CD14-positive monocyte (primary cell): ENCODE results near the gene RMND5B. TPM values are rescaled to one million over a fixed set of nuclear protein-coding genes. Genes with fewer than 3 reads are reported as not detected.

Experiments used
- DNase-seq, 3 donors: peaks; one replicate each; pipeline ENCODE4 v3.0.0-alpha.2; 2011 to 2022
- H2AFZ ChIP-seq: 2 replicates; pipeline ENCODE4 v1.6.0; 2012; ENCODE audit warnings: mild to moderate bottlenecking, low read depth, low read length, inconsistent platforms; ENCODE audit not compliant: insufficient read depth, poor library complexity, severe bottlenecking
- H3K27ac ChIP-seq, 2 donors: 1 replicate in 1 of 2; 2 replicates in 1 of 2; pipeline ENCODE4 v1.5.1; 2012 to 2013; ENCODE audit warnings: low read length in 2 of 2, control low read depth in 1 of 2, inconsistent platforms in 1 of 2, low read depth in 1 of 2, mild to moderate bottlenecking in 1 of 2
- H3K27me3 ChIP-seq, 2 donors: one replicate each; pipeline versions ENCODE4 v1.6.0 to v1.6.1; 2011 to 2013; ENCODE audit warnings: low read length in 2 of 2; ENCODE audit not compliant: control insufficient read depth in 2 of 2, insufficient read depth in 2 of 2
- H3K36me3 ChIP-seq, 2 donors: replicated peaks in 1 of 2; 1 replicate in 1 of 2; 2 replicates in 1 of 2; pipeline versions ENCODE4 v1.5.1 to v1.6.1; 2012 to 2013; ENCODE audit warnings: low read length in 2 of 2, control low read depth in 1 of 2, inconsistent platforms in 1 of 2, mild to moderate bottlenecking in 1 of 2; ENCODE audit not compliant: insufficient read depth in 2 of 2, control insufficient read depth in 1 of 2
- H3K4me1 ChIP-seq, 2 donors: 1 replicate in 1 of 2; 2 replicates in 1 of 2; pipeline versions ENCODE4 v1.5.1 to v1.6.1; 2012 to 2013; ENCODE audit warnings: low read length in 2 of 2, control low read depth in 1 of 2, inconsistent platforms in 1 of 2, mild to moderate bottlenecking in 1 of 2, moderate library complexity in 1 of 2; ENCODE audit not compliant: insufficient read depth in 2 of 2, control insufficient read depth in 1 of 2
- H3K4me2 ChIP-seq: replicated peaks from 2 replicates; pipeline ENCODE3; 2012; ENCODE audit warnings: low read length, moderate library complexity, mild to moderate bottlenecking; ENCODE audit not compliant: poor library complexity, severe bottlenecking; ENCODE audit errors: extremely low read depth
- H3K4me3 ChIP-seq, 3 experiments: fragments of 200-600 bp in 1 of 3; sonication (generic) in 1 of 3; replicated peaks in 1 of 3; 1 replicate in 2 of 3; 2 replicates in 1 of 3; pipeline ENCODE4 v1.5.1; 2011 to 2013; ENCODE audit warnings: low read length in 3 of 3, mild to moderate bottlenecking in 3 of 3, control low read depth in 2 of 3, low read depth in 2 of 3, inconsistent platforms in 1 of 3, moderate library complexity in 1 of 3
- H3K79me2 ChIP-seq: 2 replicates; pipeline ENCODE4 v1.6.0; 2012; ENCODE audit warnings: mild to moderate bottlenecking, control low read depth, inconsistent platforms, low read length, moderate library complexity; ENCODE audit not compliant: insufficient read depth
- H3K9ac ChIP-seq: 2 replicates; pipeline ENCODE4 v1.6.0; 2017; ENCODE audit warnings: low read length, mild to moderate bottlenecking; ENCODE audit not compliant: insufficient read depth, poor library complexity, severe bottlenecking
- H3K9me3 ChIP-seq, 2 donors: replicated peaks in 1 of 2; 1 replicate in 1 of 2; 2 replicates in 1 of 2; pipeline versions ENCODE4 v1.5.1 to v1.6.1; 2012 to 2013; ENCODE audit warnings: low read length in 2 of 2, control low read depth in 1 of 2; ENCODE audit not compliant: control insufficient read depth in 1 of 2, insufficient read depth in 1 of 2
- H4K20me1 ChIP-seq: 2 replicates; pipeline ENCODE4 v1.6.0; 2012; ENCODE audit warnings: mild to moderate bottlenecking, low read length, control low read depth, moderate library complexity; ENCODE audit not compliant: insufficient read depth
- H3K27ac Mint-ChIP-seq, 7 donors: one replicate each; pipeline ENCODE4 v1.8.0; 2020; ENCODE audit warnings: mild to moderate bottlenecking in 7 of 7, mixed read lengths in 7 of 7, moderate library complexity in 6 of 7, inconsistent platforms in 2 of 7
- H3K27me3 Mint-ChIP-seq, 3 donors: one replicate each; pipeline ENCODE4 v1.8.0; 2021 to 2022; ENCODE audit warnings: low read depth in 3 of 3, mild to moderate bottlenecking in 3 of 3, mixed read lengths in 3 of 3, moderate library complexity in 3 of 3, inconsistent platforms in 1 of 3
- H3K36me3 Mint-ChIP-seq, 2 donors: one replicate each; pipeline ENCODE4 v1.8.0; 2020; ENCODE audit warnings: mixed read lengths in 2 of 2, inconsistent platforms in 1 of 2, mild to moderate bottlenecking in 1 of 2
- H3K4me1 Mint-ChIP-seq: one replicate; pipeline ENCODE4 v1.8.0; 2020; ENCODE audit warnings: mild to moderate bottlenecking, mixed read lengths
- H3K4me3 Mint-ChIP-seq, 2 donors: one replicate each; pipeline ENCODE4 v1.8.0; 2020; ENCODE audit warnings: mild to moderate bottlenecking in 2 of 2, mixed read lengths in 2 of 2, moderate library complexity in 1 of 2
- H3K9me3 Mint-ChIP-seq, 7 donors: one replicate each; pipeline ENCODE4 v1.8.0; 2020 to 2022; ENCODE audit warnings: mixed read lengths in 7 of 7, mild to moderate bottlenecking in 6 of 7, moderate library complexity in 6 of 7, inconsistent platforms in 2 of 7
- WGBS: methylation state at CpG from one replicate; pipeline ENCODE4 v1.1.5; 2013; ENCODE audit warnings: missing lambda C conversion rate; ENCODE audit not compliant: insufficient coverage; 5-methylcytosine and 5-hydroxymethylcytosine counted together
- intact Hi-C, 2 donors: fragments of 100-400 bp; cut with micrococcal nuclease; formaldehyde crosslinking; loops; one replicate each; pipeline versions ENCODE4 v1.15.0 to v1.15.1; 2023
- polyA plus RNA-seq, 3 donors: library from polyadenylated mRNA; depleted of rRNA in 1 of 3; unstranded in 2 of 3; stranded (reverse) in 1 of 3; fragments of 300-500 nt in 2 of 3; fragments of >200 nt in 1 of 3; fragmentation: Illumina TruSeq in 2 of 3; gene quantifications; 1 replicate in 2 of 3; 2 replicates in 1 of 3; pipeline ENCODE4 v1.2.3, GENCODE V29; 2012 to 2021
- TF ChIP-seq, protein P1 (sequence below): fragments of 200-600 bp; IDR thresholded peaks from one replicate; pipeline ENCODE4 v1.8.0; 2022; ENCODE audit warnings: antibody characterized with exemption, mild to moderate bottlenecking

The RMND5B gene
- polyA plus RNA-seq, 3 donors, result 20.9 to 27.4 (median 23.9) TPM

DNA sequence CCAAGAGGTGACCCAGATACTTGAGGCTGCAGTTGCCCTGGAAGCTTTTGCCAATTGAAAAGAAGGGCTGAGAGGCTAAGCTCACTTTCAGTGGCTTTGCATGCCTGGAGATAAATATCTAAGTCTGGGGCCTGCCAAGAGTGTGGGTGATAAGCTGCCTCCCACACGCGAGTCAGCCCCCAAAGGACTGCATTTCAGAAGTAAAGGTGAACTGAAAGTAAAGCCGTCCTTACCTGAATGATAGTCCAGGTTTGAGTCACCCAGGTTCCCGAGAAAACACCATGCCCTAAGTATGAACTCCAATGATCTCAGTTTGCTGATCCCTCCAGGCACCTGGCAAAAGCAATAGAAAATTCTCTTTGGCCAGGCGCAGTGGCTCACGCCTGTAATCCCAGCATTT lies 40.0 kb upstream of the RMND5B start:
- Histone ChIP-seq H3K27ac (no peak overlapping the region), H3K4me2 (no peak overlapping the region), H3K4me1 (no peaks in the 10 kb centered on the region), H3K9ac (no peak overlapping the region), H3K9me3 (peaks cover 0 to 6% of the 10 kb centered on the region in 2 donors), H3K27me3 (peaks cover 0 to 5% of the 10 kb centered on the region in 2 donors), H3K36me3 (no peaks in the 10 kb centered on the region), H2AFZ (no peak overlapping the region), H3K79me2 (no peaks in the 10 kb centered on the region), H4K20me1 (no peaks in the 10 kb centered on the region), H3K4me3 (no peak overlapping the region)
- no peak for DNase-seq
- WGBS, result 94% methylated on average over 6 of the region's 6 CpGs
- no peaks in the 10 kb centered on the region for H3K36me3 Mint-ChIP-seq
- H3K27ac Mint-ChIP-seq, result no peak overlapping the region
- H3K4me3 Mint-ChIP-seq, result no peak overlapping the region
- H3K4me1 Mint-ChIP-seq, result no peaks in the 10 kb centered on the region
- TF ChIP-seq, protein P1, sequence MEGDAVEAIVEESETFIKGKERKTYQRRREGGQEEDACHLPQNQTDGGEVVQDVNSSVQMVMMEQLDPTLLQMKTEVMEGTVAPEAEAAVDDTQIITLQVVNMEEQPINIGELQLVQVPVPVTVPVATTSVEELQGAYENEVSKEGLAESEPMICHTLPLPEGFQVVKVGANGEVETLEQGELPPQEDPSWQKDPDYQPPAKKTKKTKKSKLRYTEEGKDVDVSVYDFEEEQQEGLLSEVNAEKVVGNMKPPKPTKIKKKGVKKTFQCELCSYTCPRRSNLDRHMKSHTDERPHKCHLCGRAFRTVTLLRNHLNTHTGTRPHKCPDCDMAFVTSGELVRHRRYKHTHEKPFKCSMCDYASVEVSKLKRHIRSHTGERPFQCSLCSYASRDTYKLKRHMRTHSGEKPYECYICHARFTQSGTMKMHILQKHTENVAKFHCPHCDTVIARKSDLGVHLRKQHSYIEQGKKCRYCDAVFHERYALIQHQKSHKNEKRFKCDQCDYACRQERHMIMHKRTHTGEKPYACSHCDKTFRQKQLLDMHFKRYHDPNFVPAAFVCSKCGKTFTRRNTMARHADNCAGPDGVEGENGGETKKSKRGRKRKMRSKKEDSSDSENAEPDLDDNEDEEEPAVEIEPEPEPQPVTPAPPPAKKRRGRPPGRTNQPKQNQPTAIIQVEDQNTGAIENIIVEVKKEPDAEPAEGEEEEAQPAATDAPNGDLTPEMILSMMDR, result no peak
- peaks cover 7 to 31% (median 14%) of the 10 kb centered on the region in 7 donors for H3K9me3 Mint-ChIP-seq
- intact Hi-C loops, result no loop called here
- peaks cover 5 to 27% (median 9%) of the 10 kb centered on the region in 3 donors for H3K27me3 Mint-ChIP-seq

DNA sequence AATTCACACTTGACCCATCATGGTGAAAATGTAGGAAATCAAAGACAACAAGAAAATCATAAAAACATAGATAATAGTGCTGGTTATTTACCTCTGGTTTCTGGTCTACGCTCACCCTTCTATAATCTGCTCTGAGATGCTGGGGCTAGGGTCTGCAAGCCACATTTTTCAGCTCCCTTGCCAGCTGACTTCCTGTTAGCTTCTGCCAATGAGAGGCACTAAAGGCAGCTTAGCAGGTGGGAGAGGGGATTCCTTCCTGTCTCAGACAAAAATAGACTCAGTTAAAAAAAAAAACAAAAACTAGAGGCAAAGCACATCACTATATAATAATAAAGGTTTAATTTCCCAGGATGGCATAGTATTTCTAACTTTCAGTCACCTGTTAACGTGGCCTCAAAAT lies 37.7 kb upstream of the RMND5B start:
- Histone ChIP-seq H3K27ac (no peak overlapping the region), H3K9ac (no peak overlapping the region), H3K4me3 (no peak overlapping the region), H3K27me3 (no peaks in the 10 kb centered on the region), H3K36me3 (no peaks in the 10 kb centered on the region), H4K20me1 (no peaks in the 10 kb centered on the region), H2AFZ (no peak overlapping the region), H3K4me2 (no peak overlapping the region), H3K79me2 (no peaks in the 10 kb centered on the region), H3K9me3 (peaks cover 0 to 6% of the 10 kb centered on the region in 2 donors), H3K4me1 (no peaks in the 10 kb centered on the region)
- H3K27me3 Mint-ChIP-seq, result peaks cover 2 to 18% (median 7%) of the 10 kb centered on the region in 3 donors
- H3K9me3 Mint-ChIP-seq, result peaks cover 8 to 38% (median 16%) of the 10 kb centered on the region in 7 donors
- H3K4me3 Mint-ChIP-seq, result no peak overlapping the region
- DNase-seq, result no peak
- no CpG with 5 or more reads among the region's 2 CpGs for WGBS
- no peaks in the 10 kb centered on the region for H3K36me3 Mint-ChIP-seq
- intact Hi-C loops, result no loop called here
- TF ChIP-seq, protein P1, result no peak
- H3K27ac Mint-ChIP-seq, result no peak overlapping the region
- H3K4me1 Mint-ChIP-seq, result no peaks in the 10 kb centered on the region
